HepG2 (cell line): ENCODE results near the gene OSBPL3. TPM values are rescaled to one million over a fixed set of nuclear protein-coding genes. Genes with fewer than 3 reads are reported as not detected.

Experiments used
- ATAC-seq: fragments of 200-7000 bp; cut with Tn5 transposase; 3 replicates; pipeline ENCODE4 v1.9.1; 2020; ENCODE audit warnings: mild to moderate bottlenecking, moderate library complexity
- BruUV-seq: library from RNA; stranded (reverse); fragments of 400-500 nt; replicated peaks from 2 replicates; lab custom pipeline; 2021; lab: Mats Ljungman, UMichigan
- CTCF ChIA-PET: fragments of 300-600 bp; formaldehyde crosslinking; extraction: SDS; loops from one replicate; lab custom pipeline; 2021; ENCODE audit warnings: low total read pairs, inconsistent platforms, low intra/inter-chr PET ratio; lab: Yijun Ruan, JAX
- POLR2A ChIA-PET: fragments of 350-600 bp; sonication (Branson Sonifier 250); formaldehyde crosslinking; loops from one replicate; lab custom pipeline; 2020; ENCODE audit warnings: antibody characterized with exemption, inconsistent platforms; lab: Yijun Ruan, JAX
- DNase-seq: peaks from one replicate; pipeline ENCODE4 v3.0.0-alpha.2; 2015; ENCODE audit warnings: low spot score
- FAIRE-seq: peaks from 3 replicates; lab custom pipeline; 2011; peaks lifted over from hg19 to GRCh38; lab: Jason Lieb, UNC
- H2AFZ ChIP-seq: one replicate; pipeline ENCODE4 v1.6.1; 2011; ENCODE audit warnings: low read length, inconsistent platforms
- H3K27ac ChIP-seq: fragments of 300-600 bp; 3 replicates; pipeline ENCODE4 v1.8.0; 2011; ENCODE audit warnings: mixed run types, mild to moderate bottlenecking, mixed read lengths, low read length, inconsistent platforms; ENCODE audit not compliant: insufficient read depth; ENCODE audit errors: extremely low read length
- H3K27me3 ChIP-seq, 2 experiments: fragments of 200-600 bp in 1 of 2; 2 replicates in 1 of 2; 3 replicates in 1 of 2; pipeline versions ENCODE4 v1.6.0 to v1.8.0; 2011; ENCODE audit warnings: low read length in 2 of 2, mild to moderate bottlenecking in 2 of 2, moderate library complexity in 2 of 2, inconsistent platforms in 1 of 2; ENCODE audit not compliant: insufficient read depth in 2 of 2, control insufficient read depth in 1 of 2
- H3K36me3 ChIP-seq, 2 experiments: fragments of 200-600 bp in 1 of 2; replicated peaks in 1 of 2; 2 replicates in 1 of 2; 3 replicates in 1 of 2; pipeline versions ENCODE4 v1.5.1 to v1.8.0; 2011; ENCODE audit warnings: low read length in 2 of 2, inconsistent platforms in 1 of 2; ENCODE audit not compliant: insufficient read depth in 2 of 2, control insufficient read depth in 1 of 2
- H3K4me1 ChIP-seq: 2 replicates; pipeline ENCODE4 v1.5.1; 2012; ENCODE audit warnings: low read length, inconsistent platforms; ENCODE audit not compliant: insufficient read depth
- H3K4me2 ChIP-seq: 2 replicates; pipeline ENCODE4 v1.6.0; 2011; ENCODE audit warnings: low read depth, low read length, inconsistent platforms
- H3K4me3 ChIP-seq, 3 experiments: fragments of 200-600 bp in 1 of 3; sonication (generic), shearing (Covaris generic) in 1 of 3; replicated peaks in 1 of 3; 2 replicates each; pipeline ENCODE4 v1.5.1; 2011 to 2016; ENCODE audit warnings: low read length in 3 of 3, inconsistent platforms in 2 of 3, low read depth in 2 of 3, mild to moderate bottlenecking in 2 of 3, control low read depth in 1 of 3, mixed read lengths in 1 of 3; ENCODE audit not compliant: insufficient read depth in 1 of 3
- H3K79me2 ChIP-seq: one replicate; pipeline ENCODE4 v1.6.1; 2011; ENCODE audit warnings: low read length, inconsistent platforms; ENCODE audit not compliant: insufficient read depth
- H3K9ac ChIP-seq: 2 replicates; pipeline ENCODE4 v1.6.0; 2011; ENCODE audit warnings: mild to moderate bottlenecking, low read depth, low read length, inconsistent platforms; ENCODE audit not compliant: insufficient read depth
- H3K9me3 ChIP-seq: 2 replicates; pipeline ENCODE4 v1.5.1; 2012; ENCODE audit warnings: mild to moderate bottlenecking, low read length
- H4K20me1 ChIP-seq: 2 replicates; pipeline ENCODE4 v1.6.0; 2011; ENCODE audit warnings: inconsistent platforms, mild to moderate bottlenecking, low read length, moderate library complexity; ENCODE audit not compliant: insufficient read depth
- CBX5 ChIP-seq: sonication (generic); formaldehyde crosslinking; IDR thresholded peaks from 2 replicates; pipeline ENCODE4 v1.4.0; 2020; ENCODE audit warnings: missing genetic modification reagents, borderline replicate concordance
- FOXP1 ChIP-seq, 2 experiments: fragments of 450-650 bp in 1 of 2; IDR thresholded peaks; 2 replicates each; pipeline ENCODE4 v1.6.1; 2017 to 2018; ENCODE audit warnings: antibody characterized with exemption in 1 of 2
- HDAC6 ChIP-seq: fragments of 200-600 bp; sonication (generic); IDR thresholded peaks from 2 replicates; pipeline ENCODE4 v1.7.0; 2017; ENCODE audit warnings: mild to moderate bottlenecking, antibody characterized with exemption, low read length, low read depth
- KDM2A ChIP-seq: sonication (generic); formaldehyde crosslinking; IDR thresholded peaks from 2 replicates; pipeline ENCODE4 v1.4.0; 2020; ENCODE audit warnings: low read depth, missing genetic modification reagents, borderline replicate concordance
- RAD21 ChIP-seq: fragments of 450-650 bp; formaldehyde crosslinking; IDR thresholded peaks from 2 replicates; pipeline ENCODE4 v1.5.0; 2020; ENCODE audit warnings: mild to moderate bottlenecking
- ZNF124 ChIP-seq: sonication (generic); formaldehyde crosslinking; IDR thresholded peaks from 2 replicates; pipeline ENCODE4 v1.4.0; 2020; ENCODE audit warnings: missing genetic modification reagents
- ZNF253 ChIP-seq: sonication (generic); formaldehyde crosslinking; IDR thresholded peaks from 2 replicates; pipeline ENCODE4 v1.8.0; 2022; ENCODE audit warnings: mild to moderate bottlenecking, missing genetic modification reagents, borderline replicate concordance
- ZNF382 ChIP-seq: sonication (generic); formaldehyde crosslinking; IDR thresholded peaks from 2 replicates; pipeline ENCODE4 v1.5.0; 2020; ENCODE audit warnings: missing genetic modification reagents, mild to moderate bottlenecking, borderline replicate concordance
- ZNF547 ChIP-seq: sonication (generic); formaldehyde crosslinking; IDR thresholded peaks from 2 replicates; pipeline ENCODE4 v1.5.1; 2020; ENCODE audit warnings: mild to moderate bottlenecking, missing genetic modification reagents
- ZNF703 ChIP-seq: sonication (generic); formaldehyde crosslinking; IDR thresholded peaks from 2 replicates; pipeline ENCODE4 v1.5.1; 2020; ENCODE audit warnings: missing genetic modification reagents, mild to moderate bottlenecking, moderate library complexity, borderline replicate concordance
- ZNF879 ChIP-seq: sonication (generic); formaldehyde crosslinking; IDR thresholded peaks from 2 replicates; pipeline ENCODE4 v1.8.1; 2023; ENCODE audit warnings: missing genetic modification reagents
- ZZZ3 ChIP-seq: sonication (generic); formaldehyde crosslinking; IDR thresholded peaks from 2 replicates; pipeline ENCODE4 v1.4.0; 2020; ENCODE audit warnings: missing genetic modification reagents, mild to moderate bottlenecking, borderline replicate concordance
- WGBS: methylation state at CpG from one replicate; pipeline ENCODE4 v1.1.6; 2017; ENCODE audit warnings: low lambda C conversion rate; 5-methylcytosine and 5-hydroxymethylcytosine counted together
- in situ Hi-C: cut with HindIII; loops from 2 replicates; pipeline ENCODE4 v1.10.0; 2017; ENCODE audit warnings: low pct_unique_long_range_greater_than_20kb; ENCODE audit not compliant: extremely low pct_ligation_motif_present
- intact Hi-C: fragments of 100-400 bp; cut with micrococcal nuclease; formaldehyde crosslinking; loops from one replicate; pipeline ENCODE4 v1.10.0; 2022; ENCODE audit not compliant: unreplicated experiment
- polyA plus RNA-seq, 8 experiments: library from polyadenylated mRNA; depleted of rRNA in 3 of 8; stranded (reverse) in 7 of 8; unstranded in 1 of 8; fragments of >200 nt; fragmentation: Illumina TruSeq in 4 of 8; extraction: Trizol in 4 of 8; gene quantifications; 2 replicates each; pipeline versions ENCODE4 v1.2.1 to v1.2.3, GENCODE V29; 2011 to 2016; ENCODE audit warnings: low read depth in 4 of 8, missing spikeins in 1 of 8, mixed read lengths in 1 of 8; ENCODE audit not compliant: insufficient read depth in 1 of 8
- total RNA-seq, 5 experiments: library from RNA; depleted of rRNA; stranded (reverse); fragments of >200 nt; fragmentation: Illumina TruSeq; extraction: Trizol; gene quantifications; 2 replicates each; pipeline ENCODE4 v1.2.3, GENCODE V29; 2016; ENCODE audit warnings: low read depth in 1 of 5
- TF ChIP-seq, protein P1 (sequence below): sonication (generic); formaldehyde crosslinking; conservative IDR thresholded peaks from 2 replicates; pipeline ENCODE4 v1.5.0; 2020; ENCODE audit warnings: missing genetic modification reagents
- TF ChIP-seq, protein P2 (sequence below), 2 experiments: sonication (generic) in 1 of 2; formaldehyde crosslinking in 1 of 2; IDR thresholded peaks; 2 replicates each; pipeline versions ENCODE4 v1.5.1 to v1.6.1; 2011 to 2020; ENCODE audit warnings: borderline replicate concordance in 1 of 2, low read depth in 1 of 2, low read length in 1 of 2, mild to moderate bottlenecking in 1 of 2, missing genetic modification reagents in 1 of 2, moderate library complexity in 1 of 2

OSBPL3 gene
- total and polyA plus RNA-seq, 2 of the 13 experiments (the other 11 are each of a cell fraction or from before 2014, with no cell fraction given), result 8.8 to 28.9 TPM

DNA sequence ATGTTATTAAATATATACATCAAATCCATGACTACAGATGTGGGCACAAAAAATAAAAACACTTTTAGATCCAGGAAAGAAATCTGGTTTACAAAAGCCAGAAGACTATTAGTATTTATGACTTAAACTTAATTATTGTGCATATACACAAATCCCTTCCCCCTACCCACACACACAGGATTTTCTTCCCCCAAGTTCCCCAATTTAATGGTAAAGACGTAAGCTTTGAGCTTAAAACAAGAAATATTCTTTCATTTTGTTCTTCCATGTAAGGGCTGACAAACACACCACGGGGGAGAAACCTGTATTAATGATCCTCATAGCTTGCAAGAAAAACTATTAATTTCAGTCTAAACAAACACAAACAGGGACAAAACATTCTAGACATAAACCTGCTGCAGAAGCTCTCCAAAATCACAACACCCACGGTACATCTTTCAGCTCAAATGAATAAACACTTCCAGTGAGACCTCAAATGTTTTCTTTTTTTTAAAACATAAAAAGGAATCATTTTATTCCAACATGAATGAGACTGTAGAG lies 28.5 kb downstream of the OSBPL3 start:
- no TSS peak for BruUV-seq
- H3K36me3 ChIP-seq, result no peaks in the 10 kb centered on the region
- intact Hi-C loops, result no loop called here
- no peaks in the 10 kb centered on the region for H4K20me1 ChIP-seq
- POLR2A ChIA-PET, result interaction anchor here (1.4 kb wide), 1 partner anchor 28 kb away, joined by 4 read pairs; the partner anchor contains the start of gene OSBPL3
- DNase-seq, result no peak
- no peak for FAIRE-seq
- ATAC-seq, result no peak
- no peak overlapping the region for H3K4me3 ChIP-seq
- no peak overlapping the region for H2AFZ ChIP-seq
- no peak overlapping the region for H3K4me2 ChIP-seq
- in situ Hi-C loops, result no loop called here
- H3K27me3 ChIP-seq, result no peaks in the 10 kb centered on the region
- no peak overlapping the region for H3K9ac ChIP-seq
- H3K27ac ChIP-seq, result no peak overlapping the region
- TF ChIP-seq HDAC6, result no peak
- TF ChIP-seq, protein P1, sequence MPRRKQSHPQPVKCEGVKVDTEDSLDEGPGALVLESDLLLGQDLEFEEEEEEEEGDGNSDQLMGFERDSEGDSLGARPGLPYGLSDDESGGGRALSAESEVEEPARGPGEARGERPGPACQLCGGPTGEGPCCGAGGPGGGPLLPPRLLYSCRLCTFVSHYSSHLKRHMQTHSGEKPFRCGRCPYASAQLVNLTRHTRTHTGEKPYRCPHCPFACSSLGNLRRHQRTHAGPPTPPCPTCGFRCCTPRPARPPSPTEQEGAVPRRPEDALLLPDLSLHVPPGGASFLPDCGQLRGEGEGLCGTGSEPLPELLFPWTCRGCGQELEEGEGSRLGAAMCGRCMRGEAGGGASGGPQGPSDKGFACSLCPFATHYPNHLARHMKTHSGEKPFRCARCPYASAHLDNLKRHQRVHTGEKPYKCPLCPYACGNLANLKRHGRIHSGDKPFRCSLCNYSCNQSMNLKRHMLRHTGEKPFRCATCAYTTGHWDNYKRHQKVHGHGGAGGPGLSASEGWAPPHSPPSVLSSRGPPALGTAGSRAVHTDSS (CRISPR knock-in tag), result no peak
- TF ChIP-seq, all 625 proteins: peak for 0
- CTCF ChIA-PET, result no interaction called here
- 91% methylated on average over 3 of the region's 3 CpGs for WGBS
- H3K9me3 ChIP-seq, result no peaks in the 10 kb centered on the region
- H3K4me1 ChIP-seq, result peaks cover 9% of the 10 kb centered on the region
- H3K79me2 ChIP-seq, result peaks cover 70% of the 10 kb centered on the region

DNA sequence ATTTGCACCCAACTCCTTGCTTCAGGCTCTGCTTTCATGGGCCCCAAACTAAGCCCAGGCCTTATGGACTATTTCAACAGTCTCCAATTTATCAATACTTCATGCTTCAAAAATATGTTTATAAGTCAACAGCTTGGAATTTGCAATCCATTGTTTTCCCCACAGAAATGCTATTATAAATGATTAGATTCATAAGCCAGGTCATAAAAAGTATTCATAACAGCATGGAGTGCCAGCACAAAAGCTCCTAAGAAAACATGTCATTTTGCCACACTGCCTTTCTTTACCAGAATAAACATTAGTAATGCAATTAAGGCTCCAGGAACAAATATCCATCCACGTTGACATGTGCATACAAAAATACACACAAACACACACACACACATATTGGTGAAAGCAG lies 30.1 kb downstream of the OSBPL3 start:
- intact Hi-C loops, result no loop called here
- no peak for DNase-seq
- CTCF ChIA-PET, result no interaction called here
- Histone ChIP-seq H3K27me3 (no peaks in the 10 kb centered on the region), H3K27ac (no peak overlapping the region), H3K9ac (no peak overlapping the region), H2AFZ (no peak overlapping the region), H3K4me3 (no peak overlapping the region), H3K79me2 (peaks cover 71% of the 10 kb centered on the region), H4K20me1 (no peaks in the 10 kb centered on the region), H3K9me3 (no peaks in the 10 kb centered on the region), H3K36me3 (no peaks in the 10 kb centered on the region), H3K4me2 (no peak overlapping the region), H3K4me1 (peaks cover 16% of the 10 kb centered on the region)
- in situ Hi-C loops, result no loop called here
- WGBS, result 37% methylated on average over 1 of the region's 1 CpG
- ATAC-seq, result no peak
- POLR2A ChIA-PET, result no interaction called here
- no TSS peak for BruUV-seq
- no peak for FAIRE-seq
- TF ChIP-seq ZNF879 (CRISPR knock-in tag), result no peak
- TF ChIP-seq ZNF253 (CRISPR knock-in tag), result no peak
- no peak for TF ChIP-seq ZNF547 (CRISPR knock-in tag)
- no peak for TF ChIP-seq ZNF703 (CRISPR knock-in tag)
- TF ChIP-seq FOXP1 (IDR thresholded peaks at IDR 0.05), result no peak
- no peak for TF ChIP-seq FOXP1 (CRISPR knock-in tag; IDR thresholded peaks at IDR 0.05)
- TF ChIP-seq CBX5 (CRISPR knock-in tag), result no peak
- no peak for TF ChIP-seq ZNF124
- TF ChIP-seq, protein P2, sequence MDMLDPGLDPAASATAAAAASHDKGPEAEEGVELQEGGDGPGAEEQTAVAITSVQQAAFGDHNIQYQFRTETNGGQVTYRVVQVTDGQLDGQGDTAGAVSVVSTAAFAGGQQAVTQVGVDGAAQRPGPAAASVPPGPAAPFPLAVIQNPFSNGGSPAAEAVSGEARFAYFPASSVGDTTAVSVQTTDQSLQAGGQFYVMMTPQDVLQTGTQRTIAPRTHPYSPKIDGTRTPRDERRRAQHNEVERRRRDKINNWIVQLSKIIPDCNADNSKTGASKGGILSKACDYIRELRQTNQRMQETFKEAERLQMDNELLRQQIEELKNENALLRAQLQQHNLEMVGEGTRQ (IDR thresholded peaks at IDR 0.05; ENCODE audit: low read depth, low read length), result no peak
- TF ChIP-seq, protein P2 (CRISPR knock-in tag; IDR thresholded peaks at IDR 0.05; ENCODE audit: borderline replicate concordance), result no peak
- no peak for TF ChIP-seq ZNF382 (CRISPR knock-in tag)
- no peak for TF ChIP-seq KDM2A (CRISPR knock-in tag)
- TF ChIP-seq RAD21 (CRISPR knock-in tag), result no peak
- TF ChIP-seq ZZZ3 (CRISPR knock-in tag), result no peak
